Esophagus muscularis mucosa (tissue), 4 donors: ENCODE results near the gene SLC15A1.

Experiments used
- CTCF ChIP-seq, 3 experiments: fragments of 200-600 bp in 2 of 3; fragments of 450-650 bp in 1 of 3; sonication (generic) in 2 of 3; IDR thresholded peaks; one replicate each; pipeline ENCODE4 v1.5.1; 2017 to 2019; ENCODE audit warnings: antibody characterized with exemption in 3 of 3, mild to moderate bottlenecking in 2 of 3, moderate library complexity in 1 of 3
- EP300 ChIP-seq: sonication (generic); formaldehyde crosslinking; IDR thresholded peaks from one replicate; pipeline ENCODE4 v1.6.1; 2017; ENCODE audit warnings: antibody characterized with exemption
- POLR2A ChIP-seq: fragments of 450-650 bp; IDR thresholded peaks from one replicate; pipeline ENCODE4 v1.6.1; 2017; ENCODE audit warnings: antibody characterized with exemption, moderate library complexity, mild to moderate bottlenecking, low read depth

- TF ChIP-seq EP300 (no peak), POLR2A (no peak), CTCF (IDR thresholded peaks at IDR 0.05) (no peak)
Observed at GRCh38 chr13:98688373-98688772, 64.1 kb downstream of the SLC15A1 start.
